A673 (cell line): ENCODE results near the gene HNF1A.

Experiments used
- EZH2 ChIP-seq: fragments of 200-600 bp; sonication (generic); IDR thresholded peaks from 2 replicates; pipeline ENCODE4 v1.6.1; 2017; ENCODE audit warnings: borderline replicate concordance, low read depth, mild to moderate bottlenecking, mixed read lengths, antibody characterized with exemption, low read length; ENCODE audit not compliant: poor library complexity, severe bottlenecking
- TF ChIP-seq, protein P1 (sequence below): fragments of 300-800, 200-600 bp; sonication (generic); conservative IDR thresholded peaks from 2 replicates; pipeline ENCODE4 v1.5.1; 2017; ENCODE audit warnings: low read depth, mild to moderate bottlenecking, antibody characterized with exemption, low read length, moderate library complexity, mixed read lengths

DNA sequence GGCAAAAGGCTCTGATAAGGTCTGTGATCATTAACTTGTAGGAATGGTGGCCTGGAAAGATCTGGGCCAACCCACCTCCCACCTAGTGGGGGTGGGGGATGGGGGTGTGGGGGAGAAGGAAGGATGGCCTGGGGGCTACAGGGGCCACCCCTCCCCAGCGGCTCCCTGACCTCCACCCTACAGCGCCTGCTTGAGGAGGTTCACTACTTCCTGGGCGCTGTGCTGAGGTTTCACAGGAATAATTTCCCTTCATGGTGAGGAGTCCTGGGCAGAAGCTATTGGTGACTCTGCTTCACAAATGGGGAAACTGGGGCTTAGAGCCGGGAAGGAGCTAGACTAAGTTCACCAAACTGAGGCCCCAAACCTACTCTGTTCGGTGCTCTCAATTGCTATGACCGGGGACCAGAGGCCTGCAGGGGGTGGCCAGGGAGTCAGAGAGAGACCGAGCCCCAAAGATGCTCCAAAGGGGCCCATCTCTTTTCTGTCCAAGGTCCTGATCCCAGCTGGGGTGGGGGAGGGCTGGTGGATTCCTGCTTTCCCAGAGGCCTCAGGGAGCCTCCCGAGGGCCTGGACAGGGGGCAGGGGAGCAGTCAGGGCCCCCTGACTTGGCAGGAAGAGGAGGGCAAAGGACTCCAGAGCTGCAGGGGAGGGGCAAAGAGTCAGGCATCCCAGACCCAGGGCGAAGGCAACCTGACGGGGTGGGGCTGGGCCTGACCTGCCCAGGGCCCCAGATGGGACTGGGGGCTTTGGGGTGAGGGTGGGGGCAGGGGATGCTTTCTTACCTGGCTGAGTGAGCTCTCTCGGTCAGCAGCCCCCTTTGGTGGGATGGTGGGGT, 1.7 kb downstream of the HNF1A start:
- TF ChIP-seq, protein P1, sequence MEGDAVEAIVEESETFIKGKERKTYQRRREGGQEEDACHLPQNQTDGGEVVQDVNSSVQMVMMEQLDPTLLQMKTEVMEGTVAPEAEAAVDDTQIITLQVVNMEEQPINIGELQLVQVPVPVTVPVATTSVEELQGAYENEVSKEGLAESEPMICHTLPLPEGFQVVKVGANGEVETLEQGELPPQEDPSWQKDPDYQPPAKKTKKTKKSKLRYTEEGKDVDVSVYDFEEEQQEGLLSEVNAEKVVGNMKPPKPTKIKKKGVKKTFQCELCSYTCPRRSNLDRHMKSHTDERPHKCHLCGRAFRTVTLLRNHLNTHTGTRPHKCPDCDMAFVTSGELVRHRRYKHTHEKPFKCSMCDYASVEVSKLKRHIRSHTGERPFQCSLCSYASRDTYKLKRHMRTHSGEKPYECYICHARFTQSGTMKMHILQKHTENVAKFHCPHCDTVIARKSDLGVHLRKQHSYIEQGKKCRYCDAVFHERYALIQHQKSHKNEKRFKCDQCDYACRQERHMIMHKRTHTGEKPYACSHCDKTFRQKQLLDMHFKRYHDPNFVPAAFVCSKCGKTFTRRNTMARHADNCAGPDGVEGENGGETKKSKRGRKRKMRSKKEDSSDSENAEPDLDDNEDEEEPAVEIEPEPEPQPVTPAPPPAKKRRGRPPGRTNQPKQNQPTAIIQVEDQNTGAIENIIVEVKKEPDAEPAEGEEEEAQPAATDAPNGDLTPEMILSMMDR, result no peak
- TF ChIP-seq EZH2, result no peak
